ENCODE results near the gene THAP12. TPM values are rescaled to one million over a fixed set of nuclear protein-coding genes. Genes with fewer than 3 reads are reported as not detected.

Gene THAP12
- total and polyA plus RNA-seq, 10 of the 15 experiments (the other 5 are each of a cell fraction or from before 2014, with no cell fraction given) = 12.6 to 45.6 (median 22.3) TPM

DNA sequence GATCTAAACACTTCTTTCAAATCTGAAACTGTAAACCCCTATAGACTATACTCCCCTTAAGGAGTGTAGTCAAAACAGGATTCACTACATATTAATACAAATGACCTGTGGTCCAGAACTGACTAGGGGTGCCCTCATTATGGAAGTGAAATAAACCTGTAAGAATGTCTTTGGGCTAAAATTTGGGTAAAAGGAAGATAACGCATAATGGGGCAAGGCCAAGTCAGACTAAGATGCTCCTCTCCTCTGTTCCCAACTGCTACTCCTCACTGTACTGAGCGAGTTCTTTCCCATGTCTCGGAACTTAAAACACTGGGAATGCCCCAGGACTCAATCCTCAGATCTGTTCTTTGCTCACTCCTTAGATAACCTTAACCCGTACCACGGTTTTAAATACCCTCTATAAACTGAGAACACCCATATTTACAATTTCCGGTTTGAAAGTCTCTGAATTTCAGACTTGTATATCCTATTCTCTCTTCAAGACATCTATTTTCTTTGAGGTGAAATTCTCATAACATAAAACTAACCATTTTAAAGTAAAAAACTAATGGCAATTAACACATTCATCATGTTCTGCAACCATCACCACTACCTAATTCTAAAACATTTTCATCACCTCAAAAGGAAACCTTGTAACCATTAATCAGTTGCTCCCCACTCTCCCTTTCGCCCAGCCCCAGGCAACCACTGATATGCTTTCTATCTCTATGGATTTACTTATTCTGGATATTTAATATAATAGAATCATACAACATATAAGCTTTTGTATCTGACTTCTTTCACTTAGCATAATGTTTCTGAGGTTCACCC lies 4.0 kb downstream of the THAP12 start:
- WGBS (ENCODE audit: insufficient coverage, insufficient replicate concordance, low lambda C conversion rate, missing lambda C conversion rate) = 1% methylated on average over 7 of the region's 7 CpGs
- BruUV-seq (replicated peaks) = no TSS peak
- Histone ChIP-seq H3K4me3 (0 out of 2 replicates have a peak overlapping the region, but pooled peaks have one; percentile 16), H3K79me2 (ENCODE audit: control insufficient read depth, insufficient read depth, low read length) (peaks cover 17% of the 10 kb centered on the region), H2AFZ (ENCODE audit: control insufficient read depth, low read depth, low read length) (no peak overlapping the region), H3K9me3 (replicated peaks; ENCODE audit: control insufficient read depth, insufficient read depth, low read length) (no peaks in the 10 kb centered on the region), H3K4me1 (ENCODE audit: control insufficient read depth, insufficient read depth, low read length) (peaks cover 24% of the 10 kb centered on the region), H3K4me2 (ENCODE audit: control insufficient read depth, insufficient read depth) (peak overlapping the region; percentile 72), H3K27me3 (replicated peaks in 1 of 2; ENCODE audit: control insufficient read depth in 2 of 2, insufficient read depth in 2 of 2, low read length in 1 of 2) (no peaks in the 10 kb centered on the region), H4K20me1 (ENCODE audit: control insufficient read depth, insufficient read depth) (peaks cover 5% of the 10 kb centered on the region), H3K36me3 (ENCODE audit: control insufficient read depth in 2 of 2, insufficient read depth in 2 of 2, low read length in 1 of 2) (no peaks in the 10 kb centered on the region), H3K27ac (ENCODE audit: control insufficient read depth, insufficient read depth) (no peak overlapping the region), H3K9ac (ENCODE audit: control insufficient read depth, insufficient read depth, low read length) (no peak overlapping the region)
- SMC1A ChIA-PET (ENCODE audit: uncharacterized antibody, unreplicated experiment) = no interaction called here
- intact Hi-C loops (cut with micrococcal nuclease; ENCODE audit: unreplicated experiment) (loop anchor here (10.0 kb wide), 1 partner anchor 298 kb away; the partner anchor contains the start of gene LRRC32), in situ Hi-C loops (cut with MboI) (no loop called here)
- CTCF ChIA-PET = no interaction called here
- DNase-seq (ENCODE audit: low read depth, low spot score) (peak; percentile 31), FAIRE-seq (peak; percentile 41), ATAC-seq (peak; percentile 52)
- POLR2A ChIA-PET = interaction anchor here (1.0 kb wide), 1 partner anchor 143 kb away, joined by 3 read pairs; no protein-coding TSS in a partner anchor
- RAD21 ChIA-PET (ENCODE audit: unreplicated experiment) = no interaction called here
- TF ChIP-seq BRCA1 (IDR thresholded peaks at IDR 0.05; ENCODE audit: low read depth, low read length) (no peak), RAD51 (IDR thresholded peaks at IDR 0.05) (no peak), POLR2AphosphoS2 (IDR thresholded peaks at IDR 0.05; ENCODE audit: low read depth, low read length) (no peak), EP300 (IDR thresholded peaks at IDR 0.05; ENCODE audit: borderline replicate concordance in 1 of 2, control insufficient read depth in 1 of 2, low read depth in 2 of 2, low read length in 2 of 2) (peak; percentile 31 to 74; a peak in 2 of 4 replicates), ZNF217 (IDR thresholded peaks at IDR 0.05) (peak; percentile 91; the same call in 1 of the 2 replicates), BACH1 (IDR thresholded peaks at IDR 0.05; ENCODE audit: borderline replicate concordance) (no peak), POU2F2 (IDR thresholded peaks at IDR 0.05; ENCODE audit: borderline replicate concordance, low read depth, low read length) (peak; percentile 70; the same call in 1 of the 3 replicates), ESRRA (IDR thresholded peaks at IDR 0.05; ENCODE audit: low read length) (no peak), NFYB (IDR thresholded peaks at IDR 0.05; ENCODE audit: insufficient read depth, low read depth, low read length) (no peak), HDAC2 (IDR thresholded peaks at IDR 0.05) (no peak), SPI1 (IDR thresholded peaks at IDR 0.05; ENCODE audit: borderline replicate concordance, insufficient read depth, low read depth, low read length) (peak; percentile 8; the same call in 1 of the 2 replicates), SUZ12 (IDR thresholded peaks at IDR 0.05; ENCODE audit: unreplicated experiment) (no peak), MEF2A (IDR thresholded peaks at IDR 0.05; ENCODE audit: insufficient read depth, low read depth, low read length) (peak; percentile 81), CBX5 (IDR thresholded peaks at IDR 0.05; ENCODE audit: low read depth) (no peak)
- TF ChIP-seq, protein P1, sequence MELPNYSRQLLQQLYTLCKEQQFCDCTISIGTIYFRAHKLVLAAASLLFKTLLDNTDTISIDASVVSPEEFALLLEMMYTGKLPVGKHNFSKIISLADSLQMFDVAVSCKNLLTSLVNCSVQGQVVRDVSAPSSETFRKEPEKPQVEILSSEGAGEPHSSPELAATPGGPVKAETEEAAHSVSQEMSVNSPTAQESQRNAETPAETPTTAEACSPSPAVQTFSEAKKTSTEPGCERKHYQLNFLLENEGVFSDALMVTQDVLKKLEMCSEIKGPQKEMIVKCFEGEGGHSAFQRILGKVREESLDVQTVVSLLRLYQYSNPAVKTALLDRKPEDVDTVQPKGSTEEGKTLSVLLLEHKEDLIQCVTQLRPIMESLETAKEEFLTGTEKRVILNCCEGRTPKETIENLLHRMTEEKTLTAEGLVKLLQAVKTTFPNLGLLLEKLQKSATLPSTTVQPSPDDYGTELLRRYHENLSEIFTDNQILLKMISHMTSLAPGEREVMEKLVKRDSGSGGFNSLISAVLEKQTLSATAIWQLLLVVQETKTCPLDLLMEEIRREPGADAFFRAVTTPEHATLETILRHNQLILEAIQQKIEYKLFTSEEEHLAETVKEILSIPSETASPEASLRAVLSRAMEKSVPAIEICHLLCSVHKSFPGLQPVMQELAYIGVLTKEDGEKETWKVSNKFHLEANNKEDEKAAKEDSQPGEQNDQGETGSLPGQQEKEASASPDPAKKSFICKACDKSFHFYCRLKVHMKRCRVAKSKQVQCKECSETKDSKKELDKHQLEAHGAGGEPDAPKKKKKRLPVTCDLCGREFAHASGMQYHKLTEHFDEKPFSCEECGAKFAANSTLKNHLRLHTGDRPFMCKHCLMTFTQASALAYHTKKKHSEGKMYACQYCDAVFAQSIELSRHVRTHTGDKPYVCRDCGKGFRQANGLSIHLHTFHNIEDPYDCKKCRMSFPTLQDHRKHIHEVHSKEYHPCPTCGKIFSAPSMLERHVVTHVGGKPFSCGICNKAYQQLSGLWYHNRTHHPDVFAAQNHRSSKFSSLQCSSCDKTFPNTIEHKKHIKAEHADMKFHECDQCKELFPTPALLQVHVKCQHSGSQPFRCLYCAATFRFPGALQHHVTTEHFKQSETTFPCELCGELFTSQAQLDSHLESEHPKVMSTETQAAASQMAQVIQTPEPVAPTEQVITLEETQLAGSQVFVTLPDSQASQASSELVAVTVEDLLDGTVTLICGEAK (IDR thresholded peaks at IDR 0.05; ENCODE audit: borderline replicate concordance) = no peak
- TF ChIP-seq, protein P2, sequence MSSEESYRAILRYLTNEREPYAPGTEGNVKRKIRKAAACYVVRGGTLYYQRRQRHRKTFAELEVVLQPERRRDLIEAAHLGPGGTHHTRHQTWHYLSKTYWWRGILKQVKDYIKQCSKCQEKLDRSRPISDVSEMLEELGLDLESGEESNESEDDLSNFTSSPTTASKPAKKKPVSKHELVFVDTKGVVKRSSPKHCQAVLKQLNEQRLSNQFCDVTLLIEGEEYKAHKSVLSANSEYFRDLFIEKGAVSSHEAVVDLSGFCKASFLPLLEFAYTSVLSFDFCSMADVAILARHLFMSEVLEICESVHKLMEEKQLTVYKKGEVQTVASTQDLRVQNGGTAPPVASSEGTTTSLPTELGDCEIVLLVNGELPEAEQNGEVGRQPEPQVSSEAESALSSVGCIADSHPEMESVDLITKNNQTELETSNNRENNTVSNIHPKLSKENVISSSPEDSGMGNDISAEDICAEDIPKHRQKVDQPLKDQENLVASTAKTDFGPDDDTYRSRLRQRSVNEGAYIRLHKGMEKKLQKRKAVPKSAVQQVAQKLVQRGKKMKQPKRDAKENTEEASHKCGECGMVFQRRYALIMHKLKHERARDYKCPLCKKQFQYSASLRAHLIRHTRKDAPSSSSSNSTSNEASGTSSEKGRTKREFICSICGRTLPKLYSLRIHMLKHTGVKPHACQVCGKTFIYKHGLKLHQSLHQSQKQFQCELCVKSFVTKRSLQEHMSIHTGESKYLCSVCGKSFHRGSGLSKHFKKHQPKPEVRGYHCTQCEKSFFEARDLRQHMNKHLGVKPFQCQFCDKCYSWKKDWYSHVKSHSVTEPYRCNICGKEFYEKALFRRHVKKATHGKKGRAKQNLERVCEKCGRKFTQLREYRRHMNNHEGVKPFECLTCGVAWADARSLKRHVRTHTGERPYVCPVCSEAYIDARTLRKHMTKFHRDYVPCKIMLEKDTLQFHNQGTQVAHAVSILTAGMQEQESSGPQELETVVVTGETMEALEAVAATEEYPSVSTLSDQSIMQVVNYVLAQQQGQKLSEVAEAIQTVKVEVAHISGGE (CRISPR knock-in tag; IDR thresholded peaks at IDR 0.05) = no peak

All from GM12878 (cell line).